Coronary artery (tissue), 2 donors: ENCODE results near the gene TTBK2.

Source experiments
- DNase-seq: peaks from one replicate; pipeline ENCODE4 v3.0.0-alpha.2; 2017; ENCODE audit warnings: low spot score
- H3K27ac ChIP-seq, 2 donors: fragments of 200-600 bp; sonication (generic); one replicate each; pipeline ENCODE4 v1.5.1; 2016 to 2019
- H3K4me3 ChIP-seq: fragments of 200-600 bp; sonication (generic); 2 replicates; pipeline ENCODE4 v1.5.1; 2016; ENCODE audit warnings: mild to moderate bottlenecking, moderate library complexity
- TF ChIP-seq, protein P1 (sequence below): fragments of 200-600 bp; sonication (generic); IDR thresholded peaks from one replicate; pipeline ENCODE4 v1.5.1; 2019; ENCODE audit warnings: antibody characterized with exemption

TTBK2 gene

DNA sequence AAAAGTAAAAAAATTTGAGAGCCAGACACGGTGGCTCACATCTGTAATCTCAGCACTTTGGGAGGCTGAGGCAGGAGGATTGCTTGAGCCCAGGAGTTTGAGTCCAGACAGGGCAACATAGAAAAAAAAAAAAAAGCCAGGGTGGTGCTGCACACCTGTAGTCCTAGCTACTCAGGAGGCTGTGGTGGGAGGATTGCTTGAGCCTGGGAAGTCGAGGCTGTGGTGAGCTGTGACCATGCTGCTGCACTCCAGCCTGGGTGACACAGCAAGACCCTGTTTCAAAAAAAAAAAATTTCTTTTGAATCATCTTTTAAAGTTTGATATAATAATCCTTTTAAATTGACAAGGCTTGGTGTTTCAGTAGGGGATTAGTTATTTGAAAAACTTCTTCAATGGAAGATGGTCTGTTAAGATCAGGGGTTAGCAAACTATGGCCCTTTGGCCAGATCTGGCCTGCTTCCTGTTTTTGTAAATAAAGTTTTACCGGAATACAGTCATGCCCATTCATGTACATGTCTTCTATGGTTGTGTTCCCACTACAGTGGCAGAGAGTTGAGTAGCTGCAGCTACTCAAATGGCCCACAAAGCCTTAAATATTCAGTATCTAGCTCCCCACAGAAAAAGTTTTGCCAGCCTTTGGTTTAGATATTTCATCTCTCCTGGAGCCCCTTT, 212.6 kb downstream of the TTBK2 start:
- Histone ChIP-seq H3K4me3 (no peak overlapping the region), H3K27ac (no peak overlapping the region)
- DNase-seq: no peak
- TF ChIP-seq, protein P1, sequence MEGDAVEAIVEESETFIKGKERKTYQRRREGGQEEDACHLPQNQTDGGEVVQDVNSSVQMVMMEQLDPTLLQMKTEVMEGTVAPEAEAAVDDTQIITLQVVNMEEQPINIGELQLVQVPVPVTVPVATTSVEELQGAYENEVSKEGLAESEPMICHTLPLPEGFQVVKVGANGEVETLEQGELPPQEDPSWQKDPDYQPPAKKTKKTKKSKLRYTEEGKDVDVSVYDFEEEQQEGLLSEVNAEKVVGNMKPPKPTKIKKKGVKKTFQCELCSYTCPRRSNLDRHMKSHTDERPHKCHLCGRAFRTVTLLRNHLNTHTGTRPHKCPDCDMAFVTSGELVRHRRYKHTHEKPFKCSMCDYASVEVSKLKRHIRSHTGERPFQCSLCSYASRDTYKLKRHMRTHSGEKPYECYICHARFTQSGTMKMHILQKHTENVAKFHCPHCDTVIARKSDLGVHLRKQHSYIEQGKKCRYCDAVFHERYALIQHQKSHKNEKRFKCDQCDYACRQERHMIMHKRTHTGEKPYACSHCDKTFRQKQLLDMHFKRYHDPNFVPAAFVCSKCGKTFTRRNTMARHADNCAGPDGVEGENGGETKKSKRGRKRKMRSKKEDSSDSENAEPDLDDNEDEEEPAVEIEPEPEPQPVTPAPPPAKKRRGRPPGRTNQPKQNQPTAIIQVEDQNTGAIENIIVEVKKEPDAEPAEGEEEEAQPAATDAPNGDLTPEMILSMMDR: no peak

DNA sequence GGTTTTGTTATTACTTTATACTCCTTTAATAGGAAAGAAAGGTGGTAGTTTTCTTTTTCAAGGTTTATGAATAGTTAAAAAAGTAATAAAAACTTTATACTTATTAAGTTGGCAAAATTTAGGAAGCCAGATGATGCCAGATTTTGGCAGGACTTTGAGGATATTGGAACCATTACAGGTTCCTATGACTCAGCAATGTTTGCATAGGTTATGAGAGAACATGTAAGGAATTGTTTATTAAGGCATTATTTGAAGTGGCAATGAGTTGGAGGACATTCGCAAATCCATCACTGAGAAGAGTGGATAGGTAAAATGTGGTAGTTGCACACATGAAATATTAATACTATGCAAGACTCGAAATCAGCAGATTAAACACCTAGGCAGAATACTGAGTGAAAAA, 213.5 kb downstream of the TTBK2 start:
- H3K4me3 ChIP-seq: no peak overlapping the region
- DNase-seq: no peak
- no peak overlapping the region for H3K27ac ChIP-seq
- TF ChIP-seq, protein P1: no peak

DNA sequence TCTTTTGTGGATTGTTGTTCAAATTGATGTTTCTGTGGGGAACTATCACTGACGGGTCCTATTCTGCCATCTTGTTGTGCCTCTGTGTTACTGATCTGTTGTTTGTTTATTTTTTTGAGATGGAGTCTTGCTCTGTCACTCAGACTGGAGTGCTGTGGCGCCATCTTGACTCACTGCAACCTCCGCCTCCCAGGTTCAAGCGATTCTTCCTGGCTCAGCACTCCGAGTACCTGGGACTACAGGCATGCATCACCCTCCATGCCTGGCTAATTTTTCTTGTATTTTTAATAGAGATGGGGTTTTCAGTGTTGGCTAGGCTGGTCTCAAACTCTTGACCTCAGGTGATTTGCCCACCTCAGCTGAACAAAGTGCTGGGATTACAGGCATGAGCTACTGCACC, 215.2 kb downstream of the TTBK2 start:
- TF ChIP-seq, protein P1: no peak
- Histone ChIP-seq H3K4me3 (no peak overlapping the region), H3K27ac (no peak overlapping the region)
- DNase-seq: no peak

DNA sequence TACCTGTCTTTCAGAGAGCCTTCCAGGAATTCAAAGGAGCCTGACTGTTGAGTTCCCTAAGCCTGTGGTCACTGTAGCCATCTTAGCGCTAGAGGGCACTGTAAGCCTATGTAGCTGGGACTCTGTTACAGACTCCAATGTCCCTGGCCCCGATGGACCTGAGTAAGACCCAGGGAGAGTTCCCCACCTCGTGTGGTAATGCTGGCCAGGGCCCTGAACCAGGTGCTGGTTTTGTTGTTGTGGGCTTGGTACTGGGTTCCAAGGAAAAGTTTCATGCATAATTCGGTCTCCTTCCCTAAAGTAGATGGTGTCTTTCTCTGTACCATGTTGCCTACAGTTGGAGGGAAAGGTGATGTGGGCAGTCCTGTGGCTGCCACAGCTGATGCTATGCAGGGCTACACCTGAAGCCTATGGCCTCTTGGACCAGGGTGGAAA, 216.1 kb downstream of the TTBK2 start:
- TF ChIP-seq, protein P1: peak; percentile 62
- H3K27ac ChIP-seq: no peak overlapping the region
- no peak overlapping the region for H3K4me3 ChIP-seq
- DNase-seq: peak; percentile 72

DNA sequence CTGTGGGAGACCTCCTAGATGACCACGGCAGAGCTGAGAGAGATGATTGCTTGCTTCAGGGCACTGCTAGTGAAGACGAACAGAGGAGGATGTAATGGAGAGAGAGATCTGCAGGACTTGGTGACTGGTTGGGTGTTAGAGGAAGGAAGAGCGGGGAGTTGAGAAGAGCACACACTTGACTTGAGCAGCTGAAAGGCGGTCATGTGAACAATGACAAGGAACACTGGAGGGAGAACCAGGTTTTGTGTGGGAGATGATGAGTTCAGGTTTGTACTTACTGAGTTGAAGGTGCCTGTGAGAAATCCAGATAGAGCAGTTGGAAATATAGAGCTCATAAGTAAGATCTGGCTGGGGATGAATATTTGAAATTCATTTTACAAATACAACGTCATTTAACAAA, 224.0 kb downstream of the TTBK2 start:
- no peak overlapping the region for H3K4me3 ChIP-seq
- no peak overlapping the region for H3K27ac ChIP-seq
- TF ChIP-seq, protein P1: no peak
- DNase-seq: no peak

DNA sequence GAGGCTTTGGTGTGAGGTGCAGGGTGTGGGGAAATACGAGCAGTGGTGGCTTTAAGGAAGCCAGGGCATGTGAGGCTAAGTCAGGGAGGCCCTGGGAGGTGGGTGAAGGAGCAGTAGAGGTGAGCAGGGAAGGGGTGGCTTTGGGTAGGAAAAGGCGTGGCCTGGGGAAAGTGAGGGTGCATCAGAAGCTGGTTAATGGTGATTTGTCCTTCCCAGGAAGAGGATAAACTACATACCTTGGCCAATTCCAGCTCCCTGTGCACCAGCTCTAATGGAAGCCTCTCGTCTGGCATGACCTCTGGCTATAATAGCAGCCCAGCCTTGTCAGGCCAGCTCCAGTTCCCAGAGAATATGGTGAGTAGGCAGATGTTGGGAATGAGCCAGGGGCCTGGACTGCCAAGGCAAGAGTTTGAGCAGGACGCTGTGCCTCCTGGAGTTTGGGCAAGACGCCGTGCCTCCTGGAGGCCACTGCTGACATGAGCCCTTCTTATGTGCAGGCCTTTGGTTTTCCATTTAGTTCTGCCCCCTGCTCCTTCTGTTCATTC, 225.0 kb downstream of the TTBK2 start:
- TF ChIP-seq, protein P1: no peak
- no peak for DNase-seq
- Histone ChIP-seq H3K27ac (no peak overlapping the region), H3K4me3 (no peak overlapping the region)

DNA sequence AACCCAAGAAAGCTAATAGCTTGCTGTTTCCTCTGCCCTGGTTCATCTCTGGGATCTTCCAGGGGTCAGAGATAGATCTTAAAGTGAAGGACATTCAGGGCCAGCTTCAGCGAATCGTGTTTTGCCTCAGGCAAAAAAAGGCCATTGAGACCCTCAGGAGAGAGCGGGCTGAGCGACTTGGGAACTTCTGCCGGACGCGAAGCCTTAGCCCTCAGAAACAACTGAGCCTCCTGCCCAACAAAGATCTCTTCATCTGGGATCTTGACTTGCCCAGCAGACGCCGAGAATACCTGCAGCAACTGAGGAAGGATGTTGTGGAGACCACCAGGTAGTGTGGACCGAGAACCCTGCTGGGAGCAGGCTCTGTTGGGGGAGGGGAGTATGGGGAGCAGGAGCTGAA, 226.2 kb downstream of the TTBK2 start:
- Histone ChIP-seq H3K27ac (no peak overlapping the region), H3K4me3 (no peak overlapping the region)
- TF ChIP-seq, protein P1: no peak
- no peak for DNase-seq
